SK-N-SH (cell line): ENCODE measurements around the gene IFNA4.
"Not testable (repeated sequence)": the region's sequence is repeated elsewhere in the genome, so short reads cannot be mapped to it uniquely, and the experiment has no call there.

Experiments used
- CHD2 ChIP-seq: fragments of 150-350 bp; IDR thresholded peaks from 2 replicates; pipeline ENCODE4 v1.6.1; 2018; ENCODE audit warnings: low read length; ENCODE audit not compliant: partially characterized antibody
- CTCF ChIP-seq: fragments of 200-600 bp; sonication (generic); IDR thresholded peaks from 2 replicates; pipeline ENCODE4 v1.6.1; 2017; ENCODE audit warnings: antibody characterized with exemption, mild to moderate bottlenecking, moderate library complexity

GRCh38 chr9:21202105-21202504 is 14.7 kb upstream of the IFNA4 start, which contains the start of gene IFNA7:
- not testable (repeated sequence) for TF ChIP-seq CTCF, CHD2
